Left renal cortex interstitium (tissue), 4 donors: ENCODE data around the gene DHCR7. TPM values are rescaled to one million over a fixed set of nuclear protein-coding genes. Genes with fewer than 3 reads are reported as not detected.

ENCODE experiments used
- DNase-seq, 4 donors: peaks; one replicate each; pipeline ENCODE4 v3.0.0-alpha.2; 2013; ENCODE audit warnings: low read depth in 4 of 4, low spot score in 2 of 4, missing footprints in 1 of 4
- polyA plus RNA-seq, 4 donors: library from polyadenylated mRNA; unstranded; fragments of 120-200 nt; gene quantifications; one replicate each; pipeline ENCODE4 v1.2.1, GENCODE V29; 2013; ENCODE audit not compliant: insufficient read length in 4 of 4

DHCR7 gene
- polyA plus RNA-seq, 4 donors: 36.2 to 44.6 (median 38.0) TPM

- no peak for DNase-seq
Observed at GRCh38 chr11:71459076-71459766, 11.0 kb upstream of the DHCR7 start.

GRCh38 chr11:71458146-71459070 lies 10.2 kb upstream of the DHCR7 start:
- no peak for DNase-seq

- no peak for DNase-seq
Observed at GRCh38 chr11:71456831-71457230, 8.6 kb upstream of the DHCR7 start.

- no peak for DNase-seq
Observed at GRCh38 chr11:71456294-71456693, 8.1 kb upstream of the DHCR7 start.

DNA sequence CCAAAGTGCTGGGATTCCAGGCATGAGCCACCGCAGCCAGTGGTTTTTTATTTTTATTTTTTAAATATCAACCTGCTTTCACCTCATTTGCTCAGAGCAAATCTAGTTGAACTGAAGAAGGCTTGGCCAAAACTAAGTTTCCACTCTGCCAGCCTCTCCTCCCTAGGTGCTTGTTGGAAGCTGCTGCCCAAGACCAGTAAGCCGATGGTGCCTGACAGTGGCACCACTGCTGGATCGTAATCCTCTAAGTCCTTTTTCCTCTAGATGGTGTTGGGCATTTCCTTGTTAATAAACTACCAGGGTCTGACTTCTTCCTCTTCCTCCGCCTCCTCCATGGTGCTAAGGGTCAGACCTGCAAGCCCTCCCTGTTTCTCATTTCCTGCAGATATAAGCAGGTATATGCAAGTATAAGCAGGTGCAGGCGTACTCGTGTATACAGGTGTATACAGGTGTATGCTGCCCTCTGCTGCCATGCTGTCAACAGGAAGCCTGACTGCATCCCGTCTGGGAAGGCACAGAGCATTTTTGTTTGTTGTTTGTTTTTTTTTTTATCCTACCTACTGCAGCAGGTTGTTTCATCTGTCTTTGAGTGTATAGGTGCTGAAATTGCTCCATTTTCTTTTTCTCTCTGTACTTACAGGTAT lies 6.4 kb upstream of the DHCR7 start:
- DNase-seq: no peak

- DNase-seq: no peak
Observed at GRCh38 chr11:71453918-71454304, 5.7 kb upstream of the DHCR7 start.

DNA sequence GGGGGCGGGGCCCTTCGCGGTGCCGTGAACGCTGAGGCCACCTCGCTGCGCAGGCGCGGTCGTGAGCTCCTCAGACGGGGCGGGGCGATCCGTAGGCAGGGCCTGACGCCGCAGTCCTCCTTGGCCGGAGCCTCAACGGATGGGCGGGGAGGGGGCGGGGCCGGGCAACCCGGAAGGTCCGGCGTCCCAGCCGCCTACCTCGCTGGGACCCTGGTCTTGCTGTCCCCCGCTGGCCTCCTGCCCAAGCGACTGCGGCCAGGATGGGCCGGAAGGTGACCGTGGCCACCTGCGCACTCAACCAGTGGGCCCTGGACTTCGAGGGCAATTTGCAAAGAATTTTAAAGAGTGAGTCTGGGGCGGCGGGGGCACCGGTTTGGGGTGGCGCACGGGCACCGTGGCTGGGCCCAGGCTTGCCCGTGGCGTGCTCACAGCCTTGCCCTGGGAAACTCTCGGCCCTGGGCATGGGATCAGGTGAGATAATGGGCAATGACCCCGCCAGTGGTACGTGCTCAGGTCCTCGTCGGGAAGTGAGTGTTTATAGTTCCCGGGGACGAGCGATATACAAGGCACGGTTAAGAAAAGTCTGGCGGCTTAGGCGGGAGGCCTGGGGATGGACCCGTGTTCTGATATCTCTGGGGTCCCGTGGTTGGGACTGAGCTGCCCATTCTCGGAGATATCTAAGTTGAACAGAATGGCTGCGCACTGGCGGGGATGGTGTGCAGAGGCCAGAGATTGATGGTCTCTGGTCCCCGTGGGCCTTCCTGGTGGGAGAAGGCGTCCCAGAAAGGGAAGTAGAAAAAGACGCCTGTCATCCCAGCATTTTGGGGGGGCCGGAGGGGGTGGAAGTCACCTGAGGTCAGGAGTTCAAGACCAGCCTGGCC lies 5.1 kb upstream of the DHCR7 start, which contains the start of gene NADSYN1:
TSS of gene NADSYN1 (plus strand) at position 167 of the 881 bp plus-strand sequence. CDS start at position 261, 94 bp downstream.
- DNase-seq: peak in 3 of 4 donors; percentile 84 to 92 (median 85)

DNA sequence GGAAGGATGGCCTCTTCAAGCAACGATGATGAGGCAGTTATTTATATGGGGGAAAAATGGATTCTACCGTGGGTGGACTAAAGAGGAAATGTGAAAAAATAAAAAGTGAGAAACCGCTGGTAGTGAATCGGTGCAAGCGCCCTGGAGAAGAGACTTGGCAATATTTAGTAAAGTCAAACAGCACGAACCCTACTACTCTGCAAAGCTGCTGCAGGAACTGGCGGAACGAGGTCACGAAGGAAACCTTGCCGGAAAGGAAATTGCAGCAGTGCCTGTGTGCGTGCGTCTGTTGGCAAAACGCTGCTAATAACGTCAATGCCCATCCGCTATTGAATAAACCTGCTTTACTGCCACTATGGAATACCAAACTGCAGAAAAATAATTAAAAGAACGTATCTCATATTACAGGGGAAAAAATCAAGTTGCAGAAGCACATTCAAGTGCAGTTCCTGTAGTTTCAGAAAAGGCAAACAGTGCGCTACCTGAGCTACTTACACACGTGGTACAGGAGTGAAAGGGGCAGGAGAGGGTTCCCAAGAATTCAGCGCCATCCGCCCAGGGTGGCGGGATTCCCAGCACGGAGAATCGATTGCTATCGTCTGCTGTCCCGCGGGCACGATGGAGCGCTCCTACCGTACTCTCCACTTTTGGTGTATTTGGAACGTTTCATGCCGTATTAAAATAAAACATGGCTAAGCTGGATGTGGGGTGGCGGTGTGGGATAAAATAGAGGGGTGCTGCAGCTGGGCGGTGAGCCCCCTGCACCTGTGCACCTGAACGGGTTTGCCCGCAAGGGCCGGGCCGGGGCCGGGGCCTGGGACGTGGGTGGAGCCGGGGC lies 4.2 kb upstream of the DHCR7 start:
- peak in 2 of 4 donors; percentile 3 to 17 for DNase-seq

DNA sequence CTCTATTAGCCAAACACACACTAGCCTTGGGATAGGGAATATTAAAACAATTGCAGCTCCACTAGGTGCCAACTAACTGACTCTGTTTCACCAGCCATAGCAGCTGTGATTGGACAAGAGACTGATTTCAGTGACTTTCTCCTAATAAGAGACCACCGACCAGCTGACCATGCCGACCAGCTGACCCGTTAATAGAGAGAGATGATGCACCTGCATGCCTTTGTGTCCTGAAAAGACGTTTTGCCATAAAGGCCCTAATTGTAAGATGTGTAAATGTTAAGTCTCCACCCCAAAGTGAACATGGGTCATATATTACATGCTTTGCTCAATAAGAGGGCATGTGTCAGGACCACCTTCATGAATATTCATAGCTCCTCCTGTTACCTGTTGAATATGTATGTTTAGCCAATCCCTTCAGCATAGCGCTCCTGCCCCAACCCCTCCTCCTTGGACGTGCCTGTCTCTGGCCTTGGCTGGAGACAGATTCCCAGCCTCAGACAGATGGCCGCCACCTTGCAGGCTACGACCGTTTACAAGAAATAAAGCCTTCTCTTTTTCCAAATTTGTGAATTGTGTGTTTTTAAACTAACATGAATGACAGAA lies 3.5 kb upstream of the DHCR7 start:
- DNase-seq: no peak

DNA sequence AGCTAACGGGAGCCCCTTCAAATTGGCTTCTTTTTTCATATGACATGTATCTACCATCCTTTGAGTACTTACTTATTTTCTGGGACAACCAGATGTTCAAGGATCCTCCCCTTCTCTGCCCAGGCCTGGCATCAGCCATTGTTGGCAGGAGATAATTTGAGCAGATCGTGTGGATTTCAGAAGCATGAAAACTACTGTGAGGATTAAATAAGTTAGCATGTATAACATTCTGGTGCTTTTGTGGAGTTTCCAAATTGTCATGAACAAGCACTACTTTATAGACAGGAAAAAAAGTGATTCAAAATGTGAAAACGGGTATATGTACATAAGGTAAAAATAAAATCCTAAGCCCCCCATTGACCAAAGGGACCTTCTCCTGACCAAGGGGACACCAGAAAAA lies 2.7 kb upstream of the DHCR7 start:
- no peak for DNase-seq

GRCh38 chr11:71450507-71450906 lies 2.3 kb upstream of the DHCR7 start:
- DNase-seq: no peak

- DNase-seq: no peak
Observed at GRCh38 chr11:71449596-71449995, 1.4 kb upstream of the DHCR7 start.

- peak in 1 of 4 donors; percentile 7 for DNase-seq
Observed at GRCh38 chr11:71447791-71448256, 369 bp downstream of the DHCR7 start.

DNA sequence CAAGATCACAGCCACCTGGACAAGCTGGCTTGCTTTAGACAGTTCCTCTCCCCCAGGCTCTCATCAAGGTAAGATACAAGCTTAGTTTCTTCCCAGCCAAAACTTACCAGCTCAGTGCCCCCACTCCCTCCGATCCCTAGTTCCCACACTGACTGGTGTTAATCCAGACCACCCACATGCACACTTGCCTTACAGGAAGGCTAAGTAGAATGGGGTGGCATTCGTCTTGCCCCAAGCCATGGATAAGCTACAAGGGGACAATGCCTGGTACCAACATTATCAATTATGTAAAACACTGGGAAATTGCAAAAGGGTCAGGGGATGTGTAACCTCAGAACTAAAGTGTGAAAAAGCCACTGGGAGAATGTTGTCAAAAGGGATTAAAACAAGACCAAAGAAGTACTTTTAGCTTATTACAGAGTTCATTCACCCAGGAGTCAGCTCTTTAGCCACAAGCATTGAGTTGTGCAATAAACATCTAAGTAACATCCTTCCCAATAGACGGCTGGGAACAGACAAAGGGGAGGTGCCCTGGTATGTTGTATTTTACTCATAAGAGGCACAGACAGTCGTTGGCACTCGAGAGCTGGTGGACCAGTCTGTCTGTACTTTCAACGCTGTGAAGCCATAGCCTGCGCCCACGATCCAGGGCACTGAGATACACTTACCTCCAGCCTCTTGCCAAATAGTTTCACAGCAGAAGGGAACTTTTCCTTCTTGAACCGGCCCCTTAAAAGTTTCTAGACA lies 1.1 kb downstream of the DHCR7 start:
- DNase-seq: peak in 1 of 4 donors; percentile 3

- DNase-seq: no peak
Observed at GRCh38 chr11:71446150-71446549, 2.0 kb downstream of the DHCR7 start.

- no peak for DNase-seq
Observed at GRCh38 chr11:71444811-71445210, 3.4 kb downstream of the DHCR7 start.

DNA sequence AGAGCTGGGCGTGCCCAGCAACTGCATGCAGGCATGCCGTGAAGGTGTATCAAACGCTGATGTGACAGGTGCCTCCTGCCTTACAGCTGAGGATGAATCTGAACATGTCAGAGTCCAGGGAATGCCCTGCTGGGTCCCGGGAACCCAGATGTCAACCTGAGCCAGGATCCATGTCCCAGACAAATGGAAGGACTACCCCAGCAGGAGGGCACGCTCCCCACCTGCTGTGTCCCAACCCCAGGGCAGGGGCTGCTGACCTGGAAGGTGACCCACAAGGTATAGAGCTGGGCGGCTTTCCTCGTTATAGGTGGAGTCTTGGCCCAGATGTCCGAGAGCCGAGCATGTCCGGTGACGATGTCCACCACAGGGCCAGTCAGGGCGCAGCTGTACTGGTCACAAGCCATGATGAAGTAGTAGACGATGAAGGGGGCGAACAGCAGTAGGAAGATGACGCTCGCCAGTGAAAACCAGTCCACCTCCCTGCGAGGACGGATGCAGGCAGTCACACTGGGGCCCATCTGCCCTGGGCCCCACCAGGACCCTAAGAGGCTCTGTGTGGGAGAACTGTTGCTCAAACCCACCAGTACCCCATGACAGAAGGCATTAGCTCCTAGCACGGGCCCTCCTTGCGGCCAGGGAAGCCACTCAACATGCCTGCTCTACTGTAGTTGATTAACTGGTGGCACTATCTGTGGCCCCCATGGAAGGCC lies 4.3 kb downstream of the DHCR7 start:
- no peak for DNase-seq
